A673 (cell line): ENCODE measurements around the gene MMP28. TPM values are rescaled to one million over a fixed set of nuclear protein-coding genes. Genes with fewer than 3 reads are reported as not detected.

Source experiments
- BruUV-seq: library from RNA; stranded (reverse); fragments of 400-500 nt; replicated peaks from 2 replicates; lab custom pipeline; 2021; lab: Mats Ljungman, UMichigan
- CTCF ChIA-PET: fragments of 300-600 bp; sonication (Branson Sonifier 250); formaldehyde crosslinking; loops from one replicate; lab custom pipeline; 2022; ENCODE audit warnings: antibody characterized with exemption; lab: Charles Lee
- POLR2A ChIA-PET: fragments of 300-600 bp; sonication (Branson Sonifier 250); formaldehyde crosslinking; loops from one replicate; lab custom pipeline; 2022; ENCODE audit warnings: antibody characterized with exemption; ENCODE audit not compliant: low non-redundant PET; lab: Charles Lee
- DNase-seq: peaks from one replicate; pipeline ENCODE4 v3.0.0-alpha.2; 2015; ENCODE audit warnings: low spot score
- H3K27ac ChIP-seq: fragments of 200-600 bp; sonication (generic); 2 replicates; pipeline ENCODE4 v1.5.1; 2016; ENCODE audit warnings: mixed run types, low read depth, mild to moderate bottlenecking, mixed read lengths, antibody characterized with exemption, low read length; ENCODE audit not compliant: poor library complexity, severe bottlenecking
- H3K27me3 ChIP-seq: fragments of 200-600 bp; sonication (generic); replicated peaks from 2 replicates; pipeline ENCODE4 v1.6.1; 2017; ENCODE audit warnings: mixed run types, low read depth, mild to moderate bottlenecking, mixed read lengths, antibody characterized with exemption, low read length; ENCODE audit not compliant: insufficient read depth, poor library complexity
- H3K36me3 ChIP-seq: fragments of 200-600 bp; sonication (generic); 2 replicates; pipeline ENCODE4 v1.6.1; 2016; ENCODE audit warnings: mixed run types, mild to moderate bottlenecking, mixed read lengths, antibody characterized with exemption, low read length; ENCODE audit not compliant: insufficient read depth, poor library complexity, severe bottlenecking
- H3K4me1 ChIP-seq: fragments of 200-600 bp; sonication (generic); 2 replicates; pipeline ENCODE4 v1.6.1; 2017; ENCODE audit warnings: mixed run types, mild to moderate bottlenecking, mixed read lengths, antibody characterized with exemption, low read length; ENCODE audit not compliant: insufficient read depth, poor library complexity, severe bottlenecking
- H3K4me3 ChIP-seq: fragments of 200-600 bp; sonication (generic); 2 replicates; pipeline ENCODE4 v1.5.1; 2016; ENCODE audit warnings: low read depth, mixed run types, mild to moderate bottlenecking, mixed read lengths, low read length; ENCODE audit not compliant: poor library complexity, severe bottlenecking
- H3K9me3 ChIP-seq: fragments of 200-600 bp; sonication (generic); 2 replicates; pipeline ENCODE4 v1.6.1; 2016; ENCODE audit warnings: mixed run types, low read depth, mild to moderate bottlenecking, mixed read lengths, antibody characterized with exemption, low read length; ENCODE audit not compliant: poor library complexity, severe bottlenecking
- CTCF ChIP-seq: fragments of 300-800, 200-600 bp; sonication (generic); conservative IDR thresholded peaks from 2 replicates; pipeline ENCODE4 v1.5.1; 2017; ENCODE audit warnings: low read depth, mild to moderate bottlenecking, antibody characterized with exemption, low read length, moderate library complexity, mixed read lengths
- EZH2 ChIP-seq: fragments of 200-600 bp; sonication (generic); IDR thresholded peaks from 2 replicates; pipeline ENCODE4 v1.6.1; 2017; ENCODE audit warnings: borderline replicate concordance, low read depth, mild to moderate bottlenecking, mixed read lengths, antibody characterized with exemption, low read length; ENCODE audit not compliant: poor library complexity, severe bottlenecking
- intact Hi-C: fragments of 100-400 bp; cut with micrococcal nuclease; formaldehyde crosslinking; loops from one replicate; pipeline ENCODE4 v1.10.0; 2022; ENCODE audit not compliant: unreplicated experiment
- total RNA-seq: library from RNA; stranded (reverse); gene quantifications from 2 replicates; pipeline ENCODE4 v1.2.3, GENCODE V29; 2021

MMP28 gene
- total RNA-seq, 1 experiment from 2014 or later: not detected

DNA sequence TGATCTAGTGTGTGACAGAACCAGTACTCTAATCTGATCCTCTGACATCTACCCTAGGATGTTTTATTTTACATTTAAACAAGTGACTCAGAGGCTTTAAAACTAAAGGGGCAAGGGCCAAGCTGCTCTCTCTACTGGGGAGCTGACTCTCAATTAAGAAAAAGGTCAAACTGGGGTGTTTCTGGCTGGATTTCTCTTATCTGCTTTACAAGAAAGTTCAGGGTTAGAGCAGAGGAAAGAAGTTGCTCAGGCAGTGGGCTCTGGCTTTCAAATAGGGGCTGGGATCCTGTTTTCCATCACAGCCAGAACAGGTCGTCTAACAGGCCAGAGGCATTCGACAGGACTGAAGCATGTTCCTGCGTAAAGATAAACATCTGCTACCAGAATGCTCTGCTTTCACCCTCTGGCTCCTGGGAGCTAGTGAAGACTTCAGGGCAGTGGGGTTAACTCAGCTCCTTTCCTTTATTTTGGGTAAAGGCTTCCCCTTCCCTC lies 8.5 kb downstream of the MMP28 start:
- ChIA-PET POLR2A (interaction anchor here (0.5 kb wide), 1 partner anchor 151 kb away, joined by 3 read pairs; no protein-coding TSS in a partner anchor), CTCF (no interaction called here)
- no peak overlapping the region for H3K27ac ChIP-seq
- H3K4me3 ChIP-seq: no peak overlapping the region
- no peaks in the 10 kb centered on the region for H3K4me1 ChIP-seq
- no peak for DNase-seq
- no TSS peak for BruUV-seq
- no peaks in the 10 kb centered on the region for H3K36me3 ChIP-seq
- TF ChIP-seq CTCF (no peak), EZH2 (no peak)
- intact Hi-C loops: no loop called here
- no peaks in the 10 kb centered on the region for H3K9me3 ChIP-seq
- H3K27me3 ChIP-seq: no peaks in the 10 kb centered on the region

GRCh38 chr17:35784895-35785294 lies 10.5 kb downstream of the MMP28 start:
- intact Hi-C loops: no loop called here
- TF ChIP-seq CTCF (no peak), EZH2 (no peak)
- ChIA-PET CTCF (no interaction called here), POLR2A (no interaction called here)
- Histone ChIP-seq H3K4me3 (no peak overlapping the region), H3K27ac (no peak overlapping the region), H3K27me3 (no peaks in the 10 kb centered on the region), H3K36me3 (no peaks in the 10 kb centered on the region), H3K9me3 (no peaks in the 10 kb centered on the region), H3K4me1 (no peaks in the 10 kb centered on the region)
- no peak for DNase-seq
- no TSS peak for BruUV-seq

GRCh38 chr17:35780950-35781349 lies 14.5 kb downstream of the MMP28 start:
- Histone ChIP-seq H3K4me1 (no peaks in the 10 kb centered on the region), H3K27ac (no peak overlapping the region), H3K27me3 (no peaks in the 10 kb centered on the region), H3K36me3 (no peaks in the 10 kb centered on the region), H3K9me3 (no peaks in the 10 kb centered on the region), H3K4me3 (no peak overlapping the region)
- intact Hi-C loops: no loop called here
- BruUV-seq: no TSS peak
- no peak for DNase-seq
- ChIA-PET CTCF (interaction anchor here (0.7 kb wide), 1 partner anchor 17 kb away, joined by 4 read pairs; no protein-coding TSS in a partner anchor), POLR2A (no interaction called here)
- no peak for TF ChIP-seq CTCF
- TF ChIP-seq EZH2: no peak
